ENCODE data around the gene KATNAL1.

Gene KATNAL1

DNA sequence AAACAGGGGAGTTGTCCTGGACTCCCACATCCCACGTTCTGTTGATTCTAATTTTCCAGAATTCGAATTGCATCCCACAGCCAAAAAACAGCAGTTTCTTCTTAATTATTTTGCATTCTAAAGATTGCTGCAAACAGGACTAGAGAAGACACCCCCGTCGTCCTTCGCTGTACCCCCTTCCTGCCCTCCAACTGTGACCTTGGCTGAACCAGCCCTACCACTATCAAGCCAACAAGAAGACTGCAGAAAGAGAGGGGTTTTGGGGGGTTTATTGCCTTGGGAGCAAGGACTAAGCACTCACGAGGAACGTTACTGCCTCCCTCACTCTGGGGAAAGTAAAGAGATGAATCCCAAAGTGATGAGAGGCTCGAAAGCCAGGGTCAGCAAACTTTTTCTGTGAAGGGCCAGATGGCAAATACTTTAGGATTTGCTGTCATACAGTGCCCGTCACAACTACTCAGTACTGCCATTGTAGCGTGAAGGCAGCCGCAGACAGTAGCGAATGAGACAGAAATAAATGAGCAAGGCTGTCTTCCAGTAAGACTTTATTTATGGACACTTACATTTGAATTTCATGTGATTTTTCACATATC lies 32.5 kb upstream of the KATNAL1 start:
- H3K9me3 Mint-ChIP-seq = no peaks in the 10 kb centered on the region
- peaks cover 3% of the 10 kb centered on the region for H3K27me3 Mint-ChIP-seq (ENCODE audit: low read depth)
- no peak overlapping the region for H3K27ac Mint-ChIP-seq
- H3K36me3 Mint-ChIP-seq (ENCODE audit: low read depth) = peaks cover 44% of the 10 kb centered on the region
- H3K4me1 Mint-ChIP-seq (ENCODE audit: low read depth) = peaks cover 31% of the 10 kb centered on the region
- H3K4me3 Mint-ChIP-seq = no peak overlapping the region

DNA sequence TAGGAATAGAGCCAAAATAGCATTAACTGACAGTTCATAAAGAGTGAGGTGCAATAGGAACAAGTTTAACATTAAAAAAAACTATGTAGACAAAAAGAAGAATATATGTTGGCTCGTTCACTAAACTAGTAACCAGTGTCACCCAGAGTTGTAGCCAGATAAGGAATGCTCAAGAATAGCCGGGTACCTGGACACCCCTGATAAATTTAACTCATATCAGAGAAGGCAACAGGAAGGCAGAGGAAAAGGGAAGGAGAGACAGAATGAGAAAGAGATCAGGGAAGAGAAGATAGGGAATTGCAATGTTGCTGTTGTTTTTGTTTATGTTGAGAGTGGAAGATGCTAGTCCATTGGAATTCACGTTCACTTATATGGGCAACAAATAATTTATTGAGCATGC lies 31.6 kb upstream of the KATNAL1 start:
- Mint-ChIP-seq H3K27me3 (ENCODE audit: low read depth) (peaks cover 3% of the 10 kb centered on the region), H3K9me3 (no peaks in the 10 kb centered on the region), H3K4me1 (ENCODE audit: low read depth) (peaks cover 34% of the 10 kb centered on the region), H3K4me3 (no peak overlapping the region), H3K36me3 (ENCODE audit: low read depth) (peaks cover 46% of the 10 kb centered on the region), H3K27ac (no peak overlapping the region)

GRCh38 chr13:30338331-30338851 lies 31.0 kb upstream of the KATNAL1 start:
- H3K4me3 Mint-ChIP-seq = no peak overlapping the region
- H3K27ac Mint-ChIP-seq = no peak overlapping the region
- H3K27me3 Mint-ChIP-seq (ENCODE audit: low read depth) = peaks cover under 1% of the 10 kb centered on the region
- no peaks in the 10 kb centered on the region for H3K9me3 Mint-ChIP-seq
- H3K4me1 Mint-ChIP-seq (ENCODE audit: low read depth) = peaks cover 30% of the 10 kb centered on the region
- H3K36me3 Mint-ChIP-seq (ENCODE audit: low read depth) = peaks cover 42% of the 10 kb centered on the region

DNA sequence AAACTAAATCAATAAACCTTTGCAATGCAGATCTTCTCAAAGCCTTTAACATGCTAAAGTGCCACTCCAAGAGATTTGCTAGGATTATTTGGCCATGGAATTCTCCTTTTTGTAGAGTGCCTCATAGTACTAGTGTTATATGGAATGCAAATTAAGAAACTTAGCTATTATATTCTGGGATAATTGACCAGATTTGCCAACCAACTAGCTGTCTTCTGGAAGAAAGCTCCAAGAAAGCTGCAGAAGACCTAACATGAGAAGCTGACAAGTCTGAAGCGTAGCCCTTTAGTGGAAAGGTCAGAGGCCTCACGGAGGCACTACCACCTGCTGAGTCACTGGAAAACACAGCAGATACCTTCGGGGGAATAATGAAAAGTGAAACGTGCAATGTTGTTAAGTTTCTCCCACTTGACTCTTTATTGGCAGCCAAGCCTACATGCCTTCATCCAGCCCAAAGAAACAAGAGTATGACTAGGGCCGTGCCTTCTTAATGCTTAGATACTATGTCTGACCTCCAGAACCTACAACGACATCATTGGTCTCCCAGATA lies 29.8 kb upstream of the KATNAL1 start:
- no peaks in the 10 kb centered on the region for H3K27me3 Mint-ChIP-seq (ENCODE audit: low read depth)
- H3K9me3 Mint-ChIP-seq = no peaks in the 10 kb centered on the region
- peaks cover 37% of the 10 kb centered on the region for H3K36me3 Mint-ChIP-seq (ENCODE audit: low read depth)
- peaks cover 22% of the 10 kb centered on the region for H3K4me1 Mint-ChIP-seq (ENCODE audit: low read depth)
- no peak overlapping the region for H3K4me3 Mint-ChIP-seq
- no peak overlapping the region for H3K27ac Mint-ChIP-seq

GRCh38 chr13:30334663-30335386 lies 27.5 kb upstream of the KATNAL1 start:
- Mint-ChIP-seq H3K9me3 (no peaks in the 10 kb centered on the region), H3K4me1 (ENCODE audit: low read depth) (peaks cover 18% of the 10 kb centered on the region), H3K27ac (no peak overlapping the region), H3K36me3 (ENCODE audit: low read depth) (peaks cover 22% of the 10 kb centered on the region), H3K27me3 (ENCODE audit: low read depth) (no peaks in the 10 kb centered on the region), H3K4me3 (no peak overlapping the region)

- Mint-ChIP-seq H3K4me1 (ENCODE audit: low read depth) (peaks cover 17% of the 10 kb centered on the region), H3K27ac (no peak overlapping the region), H3K36me3 (ENCODE audit: low read depth) (peaks cover 17% of the 10 kb centered on the region), H3K9me3 (no peaks in the 10 kb centered on the region), H3K27me3 (ENCODE audit: low read depth) (no peaks in the 10 kb centered on the region), H3K4me3 (no peak overlapping the region)
Observed at GRCh38 chr13:30333616-30334015, 26.3 kb upstream of the KATNAL1 start.

DNA sequence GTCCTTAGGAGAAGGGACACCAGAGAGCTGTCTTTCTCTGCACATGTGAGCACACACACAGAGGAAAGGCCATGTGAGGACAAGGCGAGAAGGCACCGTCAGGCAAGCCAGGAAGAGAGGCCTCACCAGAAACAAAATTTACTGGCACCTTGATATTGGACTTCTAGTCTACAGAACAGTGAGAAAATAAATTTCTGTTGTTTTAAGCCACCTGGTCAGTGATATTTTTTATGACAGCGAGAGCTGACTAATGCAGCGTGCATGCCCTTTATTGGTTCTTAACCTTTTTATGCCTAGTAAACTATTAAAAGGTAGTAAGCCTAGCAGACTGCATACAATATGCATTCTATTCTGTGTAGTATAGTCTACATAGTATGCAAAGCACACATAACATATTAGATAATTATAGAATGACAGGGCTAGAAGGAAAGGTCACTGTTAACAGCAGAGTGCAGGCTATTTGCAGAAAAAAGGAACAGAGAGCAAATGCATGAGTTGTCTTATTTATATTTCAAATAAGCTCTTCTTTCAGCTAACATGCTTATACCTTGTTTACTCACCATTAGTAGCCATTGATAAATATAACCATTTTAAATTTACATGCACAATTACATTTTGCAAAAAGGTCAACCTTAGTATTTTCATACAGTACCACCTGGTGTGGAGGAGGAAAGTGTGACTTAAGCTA lies 25.2 kb upstream of the KATNAL1 start:
- Mint-ChIP-seq H3K36me3 (ENCODE audit: low read depth) (peaks cover 11% of the 10 kb centered on the region), H3K9me3 (no peaks in the 10 kb centered on the region), H3K27me3 (ENCODE audit: low read depth) (no peaks in the 10 kb centered on the region), H3K4me3 (no peak overlapping the region), H3K4me1 (ENCODE audit: low read depth) (peaks cover 12% of the 10 kb centered on the region), H3K27ac (no peak overlapping the region)

DNA sequence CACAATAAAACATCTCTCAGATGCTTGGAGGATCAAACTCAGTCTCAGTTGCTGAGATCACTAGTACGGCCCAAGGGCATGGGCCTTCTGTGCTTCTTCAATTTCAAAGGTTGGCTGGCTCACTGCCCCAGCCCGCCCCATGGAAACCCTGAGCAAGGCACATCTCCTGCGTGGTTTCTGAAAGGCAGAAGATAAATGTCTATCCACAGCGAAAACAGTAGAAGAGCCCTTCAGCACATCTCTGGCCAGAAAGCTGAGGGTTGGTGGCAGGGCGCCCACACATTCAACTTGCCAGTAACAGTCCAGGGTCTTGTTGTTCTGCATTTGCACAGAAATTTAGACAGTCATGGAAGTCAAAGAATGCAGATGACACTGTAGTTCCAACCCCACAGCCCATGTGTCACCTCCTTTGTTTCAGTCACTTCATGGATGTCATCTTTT lies 24.0 kb upstream of the KATNAL1 start:
- no peaks in the 10 kb centered on the region for H3K9me3 Mint-ChIP-seq
- H3K27me3 Mint-ChIP-seq (ENCODE audit: low read depth) = peaks cover 5% of the 10 kb centered on the region
- peaks cover 9% of the 10 kb centered on the region for H3K36me3 Mint-ChIP-seq (ENCODE audit: low read depth)
- peaks cover 8% of the 10 kb centered on the region for H3K4me1 Mint-ChIP-seq (ENCODE audit: low read depth)
- no peak overlapping the region for H3K27ac Mint-ChIP-seq
- H3K4me3 Mint-ChIP-seq = no peak overlapping the region

GRCh38 chr13:30329009-30329585 lies 21.7 kb upstream of the KATNAL1 start:
- H3K4me1 Mint-ChIP-seq (ENCODE audit: low read depth) = peaks cover 7% of the 10 kb centered on the region
- peaks cover 7% of the 10 kb centered on the region for H3K36me3 Mint-ChIP-seq (ENCODE audit: low read depth)
- no peaks in the 10 kb centered on the region for H3K9me3 Mint-ChIP-seq
- no peak overlapping the region for H3K4me3 Mint-ChIP-seq
- H3K27me3 Mint-ChIP-seq (ENCODE audit: low read depth) = peaks cover 5% of the 10 kb centered on the region
- no peak overlapping the region for H3K27ac Mint-ChIP-seq

- no peaks in the 10 kb centered on the region for H3K9me3 Mint-ChIP-seq
- peaks cover 12% of the 10 kb centered on the region for H3K36me3 Mint-ChIP-seq (ENCODE audit: low read depth)
- H3K4me3 Mint-ChIP-seq = no peak overlapping the region
- H3K27me3 Mint-ChIP-seq (ENCODE audit: low read depth) = peaks cover 5% of the 10 kb centered on the region
- peaks cover 7% of the 10 kb centered on the region for H3K4me1 Mint-ChIP-seq (ENCODE audit: low read depth)
- H3K27ac Mint-ChIP-seq = no peak overlapping the region
Observed at GRCh38 chr13:30325668-30326067, 18.3 kb upstream of the KATNAL1 start.

DNA sequence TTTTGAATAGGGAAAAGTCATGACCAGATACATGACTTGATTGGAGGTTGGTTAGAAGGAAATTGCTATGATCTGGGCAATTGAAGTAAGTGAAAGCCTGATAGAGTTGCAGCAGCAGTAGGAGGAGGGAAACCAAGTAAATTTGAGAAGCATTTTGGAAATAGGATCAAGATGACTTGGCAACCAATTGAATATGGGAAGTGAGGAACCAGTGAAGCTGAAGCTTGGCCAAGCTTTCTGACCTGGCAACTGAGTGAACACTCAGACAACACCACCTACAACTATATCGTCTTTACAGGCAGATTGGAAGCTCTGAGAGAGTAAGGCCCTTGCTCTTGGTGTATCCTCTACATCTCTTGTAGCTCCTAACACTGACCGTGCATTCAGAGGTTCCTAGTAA lies 16.2 kb upstream of the KATNAL1 start:
- H3K4me1 Mint-ChIP-seq (ENCODE audit: low read depth) = peaks cover 5% of the 10 kb centered on the region
- peaks cover 10% of the 10 kb centered on the region for H3K36me3 Mint-ChIP-seq (ENCODE audit: low read depth)
- no peak overlapping the region for H3K27ac Mint-ChIP-seq
- H3K9me3 Mint-ChIP-seq = no peaks in the 10 kb centered on the region
- peaks cover 5% of the 10 kb centered on the region for H3K27me3 Mint-ChIP-seq (ENCODE audit: low read depth)
- no peak overlapping the region for H3K4me3 Mint-ChIP-seq

DNA sequence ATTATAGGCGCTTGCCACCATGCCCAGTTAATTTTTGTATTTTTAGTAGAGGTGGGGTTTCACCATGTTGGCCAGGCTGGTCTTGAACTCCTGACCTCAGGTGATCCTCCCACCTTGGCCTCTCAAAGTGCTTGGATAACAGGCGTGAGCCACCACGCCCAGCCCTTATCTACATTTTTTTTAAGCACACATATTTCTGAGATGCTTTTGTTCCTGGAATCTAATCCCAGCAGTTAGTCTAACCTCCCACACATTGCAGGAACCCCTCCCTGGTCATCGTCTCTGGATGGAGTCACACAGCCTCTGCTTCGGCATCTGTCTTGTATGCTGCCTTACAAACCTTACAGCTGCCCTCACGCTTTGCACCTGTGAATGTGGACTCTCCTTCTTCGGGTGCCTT lies 15.1 kb upstream of the KATNAL1 start:
- Mint-ChIP-seq H3K27ac (no peak overlapping the region), H3K4me3 (no peak overlapping the region), H3K27me3 (ENCODE audit: low read depth) (peaks cover 5% of the 10 kb centered on the region), H3K9me3 (no peaks in the 10 kb centered on the region), H3K4me1 (ENCODE audit: low read depth) (peaks cover 5% of the 10 kb centered on the region), H3K36me3 (ENCODE audit: low read depth) (peaks cover 10% of the 10 kb centered on the region)

DNA sequence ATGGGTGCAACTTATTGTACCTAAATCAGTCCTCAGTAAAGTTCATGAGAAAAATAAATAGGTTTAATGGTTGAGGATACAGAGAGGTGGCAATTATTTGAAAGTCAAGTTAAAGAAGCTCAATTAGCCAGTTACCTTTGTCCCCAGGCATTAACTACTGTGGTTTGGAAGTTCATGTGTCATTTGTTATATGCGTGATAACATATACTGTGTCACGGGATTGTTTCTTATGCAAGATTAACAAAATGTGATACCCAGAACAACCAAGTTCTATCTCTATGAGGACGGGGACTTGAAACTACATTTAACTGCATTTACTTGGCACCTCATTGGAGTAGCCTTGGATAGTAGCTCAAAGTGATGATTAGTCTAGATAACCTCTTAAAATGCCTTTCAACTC lies 13.9 kb upstream of the KATNAL1 start:
- H3K4me3 Mint-ChIP-seq = no peak overlapping the region
- no peak overlapping the region for H3K27ac Mint-ChIP-seq
- H3K4me1 Mint-ChIP-seq (ENCODE audit: low read depth) = peaks cover 5% of the 10 kb centered on the region

DNA sequence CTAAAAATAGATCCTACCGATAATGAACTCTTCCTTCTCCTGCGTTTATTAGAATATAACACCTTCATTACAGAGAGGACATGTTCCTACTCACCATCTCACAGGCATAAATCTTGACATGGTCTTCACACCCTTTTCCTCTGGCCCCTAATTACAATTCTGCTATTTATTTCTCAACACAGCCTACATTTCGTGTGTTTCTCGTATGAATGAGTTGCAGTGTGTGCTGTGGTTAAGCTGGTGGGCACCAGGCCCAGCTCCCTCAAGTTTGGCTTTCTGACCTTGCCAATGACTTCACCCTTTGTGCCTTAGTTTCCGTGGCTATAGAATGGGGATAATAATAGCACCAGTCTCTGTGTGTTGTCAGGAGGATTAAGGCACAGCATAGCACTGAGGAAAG lies 12.3 kb upstream of the KATNAL1 start:
- Mint-ChIP-seq H3K4me1 (ENCODE audit: low read depth) (no peaks in the 10 kb centered on the region), H3K9me3 (no peaks in the 10 kb centered on the region), H3K4me3 (no peak overlapping the region), H3K27me3 (ENCODE audit: low read depth) (no peaks in the 10 kb centered on the region), H3K27ac (no peak overlapping the region), H3K36me3 (ENCODE audit: low read depth) (peaks cover 14% of the 10 kb centered on the region)

More for the DNA sequence above, 13.9 kb upstream of the KATNAL1 start:
- H3K36me3 Mint-ChIP-seq (ENCODE audit: low read depth) = peaks cover 10% of the 10 kb centered on the region
- no peaks in the 10 kb centered on the region for H3K9me3 Mint-ChIP-seq
- no peaks in the 10 kb centered on the region for H3K27me3 Mint-ChIP-seq (ENCODE audit: low read depth)

Measured in T-helper 1 cell treated with Interleukin-12 subunit alpha and Interleukin-12 subunit beta and Interleukin-4 antibody, amounts not matched to agents 30 μg/mL and 1 μg/mL, for 36 hours (primary cell).